CD4-positive, alpha-beta T cell treated with Interleukin-17A for 1 hour (primary cell): Measurements from ENCODE around the gene CAPSL.

Source experiments
- DNase-seq: peaks from one replicate; pipeline ENCODE4 v3.0.0-alpha.2; 2020

CAPSL gene

DNA sequence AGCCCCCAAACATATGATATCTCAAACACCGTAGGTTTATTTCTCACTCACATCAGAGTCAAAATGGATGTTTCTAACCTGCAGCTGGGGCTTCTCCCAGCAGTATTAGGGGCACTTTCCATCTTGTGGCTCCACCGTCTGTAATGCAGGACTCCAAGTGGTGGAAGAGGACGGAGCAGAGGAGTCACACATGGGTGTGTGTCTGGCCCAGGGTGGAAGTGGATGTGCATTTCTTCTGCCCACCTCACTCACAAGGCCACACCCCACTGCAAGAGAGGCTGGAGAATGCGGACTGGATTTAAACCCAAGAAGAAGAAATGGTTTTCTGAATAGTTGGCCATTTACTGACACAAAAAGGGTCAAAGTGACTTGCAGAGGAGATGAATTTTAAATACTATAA lies 67.8 kb downstream of the CAPSL start:
- no peak for DNase-seq

DNA sequence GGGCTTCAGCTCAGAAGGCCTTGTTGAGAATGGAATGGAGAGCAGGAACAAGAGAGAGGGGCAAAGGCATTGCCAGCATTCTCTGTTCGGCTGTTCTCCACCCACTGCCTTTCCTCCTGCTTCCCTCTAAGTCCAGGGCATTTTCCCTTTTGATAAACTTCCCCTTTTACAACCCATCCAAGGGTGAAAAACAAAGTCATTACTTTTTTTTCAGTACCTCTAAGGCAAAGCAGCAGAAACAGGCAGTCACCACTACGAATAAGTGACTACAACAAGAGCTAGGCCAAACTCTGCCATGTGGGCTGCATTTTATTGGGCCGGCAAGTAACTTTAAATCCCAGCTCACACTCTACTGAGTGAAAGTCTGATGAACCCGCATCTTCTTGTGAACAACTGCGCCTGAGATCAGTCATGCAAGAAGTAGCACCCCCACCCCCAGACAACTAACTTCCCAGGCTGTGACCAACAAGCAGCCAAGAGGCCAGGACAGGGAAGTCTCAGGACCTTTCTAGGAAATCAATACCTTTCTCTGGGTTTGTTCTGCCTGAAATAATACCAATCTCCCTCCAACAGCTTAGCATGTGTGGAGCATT lies 68.6 kb downstream of the CAPSL start:
- no peak for DNase-seq

DNA sequence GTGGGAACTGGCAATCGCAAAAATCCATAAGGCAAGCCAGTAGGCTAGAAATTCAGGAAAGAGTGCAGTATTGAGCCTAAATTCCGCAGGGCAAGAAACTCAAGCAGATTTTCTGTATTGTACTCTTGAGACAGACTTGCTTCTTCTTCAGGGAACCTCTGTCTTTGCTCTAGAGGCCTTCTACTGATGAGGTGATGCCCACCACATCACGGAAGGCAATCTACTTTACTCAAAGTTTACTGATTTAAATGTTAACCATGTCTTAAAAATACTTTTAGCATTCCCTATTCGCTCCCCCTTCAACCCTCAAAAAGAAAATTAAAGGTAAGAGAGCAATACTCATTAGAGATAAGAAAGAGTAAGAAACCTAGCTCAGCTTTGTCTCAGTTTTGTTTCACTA lies 70.4 kb downstream of the CAPSL start:
- DNase-seq = no peak

DNA sequence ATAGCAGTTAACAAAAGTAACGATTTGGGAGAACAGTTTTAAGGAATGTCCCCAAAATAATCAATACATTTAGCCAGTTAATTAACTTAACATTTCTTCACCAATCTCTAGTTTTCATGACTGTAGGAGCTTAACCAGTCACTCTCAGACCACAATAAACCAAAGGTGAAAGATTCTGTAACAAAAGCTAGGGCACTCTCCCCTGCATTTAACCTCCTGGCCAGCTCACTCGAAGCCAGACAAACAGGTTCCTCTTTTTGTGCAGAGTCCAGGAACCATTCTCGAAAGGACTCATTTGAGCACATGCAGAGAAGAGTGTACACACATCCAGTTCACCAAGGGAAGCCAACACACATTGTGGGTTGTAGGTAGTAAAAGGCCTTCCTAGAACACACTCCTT lies 75.3 kb downstream of the CAPSL start:
- peak; percentile 27 for DNase-seq

DNA sequence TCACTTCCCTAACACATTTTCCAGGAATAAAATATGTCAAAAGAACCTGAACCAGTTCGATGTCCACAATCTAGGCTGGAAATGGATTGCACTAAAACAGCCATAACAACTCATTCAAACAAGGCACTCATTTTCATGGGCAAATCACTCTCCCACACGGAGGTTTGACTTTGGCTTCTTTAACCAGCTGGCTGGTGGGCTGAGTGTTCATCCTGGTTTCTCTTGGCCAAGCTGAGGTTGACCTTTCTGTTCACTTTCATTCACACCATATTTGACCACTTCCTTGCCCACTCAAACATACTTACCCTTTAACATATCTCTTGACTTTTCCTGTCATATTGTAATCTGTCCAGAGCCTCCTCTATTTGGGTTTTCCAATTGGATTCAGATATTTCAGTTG lies 76.3 kb downstream of the CAPSL start:
- DNase-seq = no peak

DNA sequence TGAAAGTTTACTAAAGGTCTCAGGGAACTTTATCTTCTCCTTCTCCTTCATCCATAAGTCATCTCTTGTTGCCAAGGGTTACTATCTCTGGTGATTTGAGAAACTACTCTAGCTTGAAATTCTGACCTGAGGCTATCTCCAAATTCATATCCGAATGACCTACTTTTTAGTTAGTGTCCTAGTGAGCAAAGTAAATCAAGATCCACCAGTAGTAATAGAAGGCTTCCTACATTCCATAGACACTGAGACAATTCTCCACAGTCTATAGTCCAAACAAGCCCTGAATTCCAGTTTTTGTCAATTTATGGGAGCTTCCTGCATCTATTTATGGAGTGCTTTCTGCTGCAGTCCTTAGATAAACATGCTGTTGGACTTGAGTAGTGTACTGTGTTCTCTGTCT lies 76.7 kb downstream of the CAPSL start:
- DNase-seq = peak; percentile 32

DNA sequence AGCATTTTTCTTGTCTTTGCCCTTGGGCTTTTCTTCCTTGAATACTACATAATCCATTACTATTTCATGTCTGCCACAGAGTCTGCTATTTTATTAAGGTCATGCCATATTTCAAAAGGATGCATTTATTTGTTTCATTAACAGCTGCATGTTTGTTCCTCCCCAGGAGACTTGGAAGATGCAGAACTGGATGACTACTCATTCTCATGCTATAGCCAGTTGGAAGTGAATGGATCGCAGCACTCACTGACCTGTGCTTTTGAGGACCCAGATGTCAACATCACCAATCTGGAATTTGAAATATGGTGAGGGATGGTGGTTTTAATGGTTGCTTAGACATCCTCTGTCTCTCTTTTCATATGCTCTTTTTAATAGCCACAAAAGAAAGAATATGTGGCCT lies 77.7 kb downstream of the CAPSL start:
- no peak for DNase-seq

DNA sequence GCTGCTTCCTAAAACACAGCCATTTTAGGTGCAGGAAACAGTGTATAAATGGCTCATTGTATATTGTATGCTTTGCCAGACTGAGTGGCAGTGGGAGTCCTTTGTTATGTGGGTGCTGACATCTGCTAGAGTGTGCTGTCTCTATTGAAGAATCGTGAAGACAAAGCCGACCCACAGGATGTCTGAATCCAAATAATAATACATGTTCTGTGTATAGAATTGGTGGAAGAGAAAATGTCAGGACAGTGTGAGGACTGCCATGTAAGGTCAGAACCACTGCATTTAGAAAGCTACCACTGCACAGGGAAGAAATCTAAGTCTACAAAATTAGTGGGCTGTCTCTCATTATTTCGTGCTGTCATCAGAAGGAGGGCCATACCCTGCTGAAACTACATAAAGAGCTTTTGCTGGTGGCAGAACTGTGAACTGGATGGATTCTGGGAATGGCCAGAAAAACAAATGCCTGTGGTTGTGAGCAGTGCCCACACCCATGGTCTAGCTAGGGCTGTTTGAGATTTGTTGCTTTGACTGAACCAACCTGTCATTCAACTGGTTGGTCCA lies 79.2 kb downstream of the CAPSL start:
- peak; percentile 67 for DNase-seq

DNA sequence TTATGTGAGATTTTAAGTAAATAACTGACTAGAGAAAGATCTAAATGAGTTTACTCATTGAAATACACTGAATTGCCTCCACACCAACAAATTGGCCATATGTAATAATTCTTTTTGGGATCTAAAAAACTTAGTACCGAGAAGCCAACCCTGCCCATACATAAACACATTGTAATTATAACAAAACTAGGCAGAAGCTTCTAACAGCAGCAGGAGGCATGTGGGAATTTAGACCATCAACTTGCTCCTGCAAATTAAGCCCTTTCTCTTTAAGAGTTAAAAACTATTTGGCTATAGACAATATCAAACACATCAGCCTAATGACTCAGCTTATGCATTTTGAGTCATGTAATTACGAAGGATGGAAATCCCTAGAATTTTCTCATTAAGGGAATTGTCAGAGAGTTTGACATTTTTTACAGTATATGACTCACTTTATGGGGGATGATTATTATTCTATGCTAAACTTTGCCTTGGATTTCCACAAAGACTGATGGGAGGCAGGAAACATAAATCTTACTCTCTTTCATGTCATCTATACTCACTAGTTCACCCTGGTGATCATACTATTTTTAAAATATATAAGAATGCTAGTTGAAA lies 80.7 kb downstream of the CAPSL start:
- DNase-seq = peak; percentile 55

DNA sequence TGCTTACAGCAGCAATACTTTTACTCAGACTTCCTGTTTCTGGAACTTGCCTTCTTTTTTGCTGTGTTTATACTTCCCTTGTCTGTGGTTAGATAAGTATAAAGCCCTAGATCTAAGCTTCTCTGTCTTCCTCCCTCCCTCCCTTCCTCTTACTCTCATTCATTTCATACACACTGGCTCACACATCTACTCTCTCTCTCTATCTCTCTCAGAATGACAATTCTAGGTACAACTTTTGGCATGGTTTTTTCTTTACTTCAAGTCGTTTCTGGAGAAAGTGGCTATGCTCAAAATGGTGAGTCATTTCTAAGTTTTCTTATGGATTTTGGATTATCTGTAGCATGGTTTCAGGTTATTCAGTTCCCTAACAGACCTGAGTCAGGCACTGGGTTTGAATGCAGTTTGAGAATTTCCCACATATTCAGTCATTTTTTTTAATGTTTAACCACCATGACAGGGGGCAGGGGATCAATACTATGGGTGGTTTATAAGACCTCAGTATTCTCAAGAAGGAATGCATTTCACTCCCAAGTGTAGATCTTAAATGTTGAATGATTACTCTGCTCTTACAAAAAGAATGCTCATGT lies 81.6 kb downstream of the CAPSL start, which contains the start of gene IL7R:
TSS of gene IL7R (plus strand) at position 127 of the 587 bp plus-strand sequence. CDS start at position 214, 87 bp downstream.
- peak; percentile 85 for DNase-seq

DNA sequence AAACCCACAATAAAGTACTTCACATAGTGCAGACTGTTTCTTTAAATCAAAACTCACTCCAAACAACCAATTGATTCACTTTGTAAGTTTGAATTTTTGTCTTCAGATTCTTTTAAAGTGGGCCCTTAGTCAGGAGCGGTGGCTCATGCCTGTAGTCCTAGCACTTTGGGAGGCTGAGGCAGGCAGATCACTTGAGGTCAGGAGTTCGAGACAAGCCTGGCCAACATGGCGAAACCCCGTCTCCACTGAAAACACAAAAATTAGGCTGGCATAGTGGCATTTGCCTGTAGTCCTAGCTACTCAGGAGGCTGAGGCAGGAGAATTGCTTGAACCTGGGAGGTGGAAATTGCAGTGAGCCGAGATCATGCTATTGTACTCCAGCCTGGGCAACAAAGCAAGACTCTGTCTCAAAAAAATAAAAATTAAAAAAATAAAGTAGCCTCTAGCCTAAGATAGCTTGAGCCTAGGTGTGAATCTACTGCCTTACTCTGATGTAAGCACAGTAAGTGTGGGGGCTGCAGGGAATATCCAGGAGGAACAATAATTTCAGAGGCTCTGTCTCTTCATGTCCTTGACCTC lies 82.1 kb downstream of the CAPSL start:
- peak; percentile 46 for DNase-seq

DNA sequence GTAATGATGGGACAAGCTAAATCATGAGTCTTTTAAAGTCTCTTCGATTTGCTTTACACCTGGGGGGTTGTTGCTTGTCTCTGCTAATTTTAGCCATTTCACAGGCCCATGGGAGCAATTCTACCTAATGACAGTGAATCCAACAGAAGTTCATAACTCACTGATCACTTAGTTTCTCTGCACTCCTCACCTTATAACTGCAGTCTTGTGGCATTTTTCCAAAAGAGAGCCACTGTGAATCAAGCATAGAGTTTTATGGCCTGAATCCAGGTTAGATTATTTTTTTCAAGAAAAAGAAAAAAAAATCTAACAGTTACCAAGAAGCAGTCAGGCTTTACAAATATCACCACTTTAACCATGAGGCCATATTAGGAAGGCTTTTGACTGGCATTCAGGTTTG lies 83.2 kb downstream of the CAPSL start:
- DNase-seq = peak; percentile 49
